ENCODE data around the gene FAF1.

The FAF1 gene

GRCh38 chr1:50422675-50422945, 537.5 kb downstream of the FAF1 start:
- no peak for DNase-seq

GRCh38 chr1:50421768-50422674, 538.0 kb downstream of the FAF1 start:
- DNase-seq = no peak

- no peak for DNase-seq
Measured at GRCh38 chr1:50421366-50421748, 538.7 kb downstream of the FAF1 start.

GRCh38 chr1:50420689-50421365, 539.2 kb downstream of the FAF1 start:
- no peak for DNase-seq

GRCh38 chr1:50419907-50420677, 540.0 kb downstream of the FAF1 start:
- DNase-seq = no peak

GRCh38 chr1:50419192-50419906, 540.7 kb downstream of the FAF1 start:
- DNase-seq = no peak

- DNase-seq = no peak
Measured at GRCh38 chr1:50418600-50419109, 541.4 kb downstream of the FAF1 start.

GRCh38 chr1:50417946-50418599, 542.0 kb downstream of the FAF1 start:
- DNase-seq = no peak

GRCh38 chr1:50417507-50417906, 542.6 kb downstream of the FAF1 start:
- no peak for DNase-seq

- no peak for DNase-seq
Measured at GRCh38 chr1:50416553-50417453, 543.3 kb downstream of the FAF1 start.

GRCh38 chr1:50416150-50416527, 543.9 kb downstream of the FAF1 start:
- DNase-seq = no peak

- no peak for DNase-seq
Measured at GRCh38 chr1:50415235-50416149, 544.6 kb downstream of the FAF1 start.

GRCh38 chr1:50414853-50415234, 545.2 kb downstream of the FAF1 start:
- no peak for DNase-seq

GRCh38 chr1:50412813-50413476, 547.1 kb downstream of the FAF1 start:
- no peak for DNase-seq

- no peak for DNase-seq
Measured at GRCh38 chr1:50405814-50406213, 554.3 kb downstream of the FAF1 start.

GRCh38 chr1:50393522-50394120, 566.4 kb downstream of the FAF1 start:
- DNase-seq = no peak

All from NCI-H510A treated with DMSO at 0.1 percent for 48 hours (cell line).